CD14-positive monocyte (primary cell): ENCODE measurements around the gene SCAF4. TPM values are rescaled to one million over a fixed set of nuclear protein-coding genes. Genes with fewer than 3 reads are reported as not detected.
A peak's percentile ranks its signal among the peaks of the same experiment; 100 is the strongest.

Source experiments
- DNase-seq, 3 donors: peaks; one replicate each; pipeline ENCODE4 v3.0.0-alpha.2; 2011 to 2022
- H2AFZ ChIP-seq: 2 replicates; pipeline ENCODE4 v1.6.0; 2012; ENCODE audit warnings: mild to moderate bottlenecking, low read depth, low read length, inconsistent platforms; ENCODE audit not compliant: insufficient read depth, poor library complexity, severe bottlenecking
- H3K27ac ChIP-seq, 2 donors: 1 replicate in 1 of 2; 2 replicates in 1 of 2; pipeline ENCODE4 v1.5.1; 2012 to 2013; ENCODE audit warnings: low read length in 2 of 2, control low read depth in 1 of 2, inconsistent platforms in 1 of 2, low read depth in 1 of 2, mild to moderate bottlenecking in 1 of 2
- H3K27me3 ChIP-seq, 2 donors: one replicate each; pipeline versions ENCODE4 v1.6.0 to v1.6.1; 2011 to 2013; ENCODE audit warnings: low read length in 2 of 2; ENCODE audit not compliant: control insufficient read depth in 2 of 2, insufficient read depth in 2 of 2
- H3K36me3 ChIP-seq, 2 donors: replicated peaks in 1 of 2; 1 replicate in 1 of 2; 2 replicates in 1 of 2; pipeline versions ENCODE4 v1.5.1 to v1.6.1; 2012 to 2013; ENCODE audit warnings: low read length in 2 of 2, control low read depth in 1 of 2, inconsistent platforms in 1 of 2, mild to moderate bottlenecking in 1 of 2; ENCODE audit not compliant: insufficient read depth in 2 of 2, control insufficient read depth in 1 of 2
- H3K4me1 ChIP-seq, 2 donors: 1 replicate in 1 of 2; 2 replicates in 1 of 2; pipeline versions ENCODE4 v1.5.1 to v1.6.1; 2012 to 2013; ENCODE audit warnings: low read length in 2 of 2, control low read depth in 1 of 2, inconsistent platforms in 1 of 2, mild to moderate bottlenecking in 1 of 2, moderate library complexity in 1 of 2; ENCODE audit not compliant: insufficient read depth in 2 of 2, control insufficient read depth in 1 of 2
- H3K4me2 ChIP-seq: replicated peaks from 2 replicates; pipeline ENCODE3; 2012; ENCODE audit warnings: low read length, moderate library complexity, mild to moderate bottlenecking; ENCODE audit not compliant: poor library complexity, severe bottlenecking; ENCODE audit errors: extremely low read depth
- H3K4me3 ChIP-seq, 3 experiments: fragments of 200-600 bp in 1 of 3; sonication (generic) in 1 of 3; replicated peaks in 1 of 3; 1 replicate in 2 of 3; 2 replicates in 1 of 3; pipeline ENCODE4 v1.5.1; 2011 to 2013; ENCODE audit warnings: low read length in 3 of 3, mild to moderate bottlenecking in 3 of 3, control low read depth in 2 of 3, low read depth in 2 of 3, inconsistent platforms in 1 of 3, moderate library complexity in 1 of 3
- H3K79me2 ChIP-seq: 2 replicates; pipeline ENCODE4 v1.6.0; 2012; ENCODE audit warnings: mild to moderate bottlenecking, control low read depth, inconsistent platforms, low read length, moderate library complexity; ENCODE audit not compliant: insufficient read depth
- H3K9ac ChIP-seq: 2 replicates; pipeline ENCODE4 v1.6.0; 2017; ENCODE audit warnings: low read length, mild to moderate bottlenecking; ENCODE audit not compliant: insufficient read depth, poor library complexity, severe bottlenecking
- H3K9me3 ChIP-seq, 2 donors: replicated peaks in 1 of 2; 1 replicate in 1 of 2; 2 replicates in 1 of 2; pipeline versions ENCODE4 v1.5.1 to v1.6.1; 2012 to 2013; ENCODE audit warnings: low read length in 2 of 2, control low read depth in 1 of 2; ENCODE audit not compliant: control insufficient read depth in 1 of 2, insufficient read depth in 1 of 2
- H4K20me1 ChIP-seq: 2 replicates; pipeline ENCODE4 v1.6.0; 2012; ENCODE audit warnings: mild to moderate bottlenecking, low read length, control low read depth, moderate library complexity; ENCODE audit not compliant: insufficient read depth
- H3K27ac Mint-ChIP-seq, 7 donors: one replicate each; pipeline ENCODE4 v1.8.0; 2020; ENCODE audit warnings: mild to moderate bottlenecking in 7 of 7, mixed read lengths in 7 of 7, moderate library complexity in 6 of 7, inconsistent platforms in 2 of 7
- H3K27me3 Mint-ChIP-seq, 3 donors: one replicate each; pipeline ENCODE4 v1.8.0; 2021 to 2022; ENCODE audit warnings: low read depth in 3 of 3, mild to moderate bottlenecking in 3 of 3, mixed read lengths in 3 of 3, moderate library complexity in 3 of 3, inconsistent platforms in 1 of 3
- H3K36me3 Mint-ChIP-seq, 2 donors: one replicate each; pipeline ENCODE4 v1.8.0; 2020; ENCODE audit warnings: mixed read lengths in 2 of 2, inconsistent platforms in 1 of 2, mild to moderate bottlenecking in 1 of 2
- H3K4me1 Mint-ChIP-seq: one replicate; pipeline ENCODE4 v1.8.0; 2020; ENCODE audit warnings: mild to moderate bottlenecking, mixed read lengths
- H3K4me3 Mint-ChIP-seq, 2 donors: one replicate each; pipeline ENCODE4 v1.8.0; 2020; ENCODE audit warnings: mild to moderate bottlenecking in 2 of 2, mixed read lengths in 2 of 2, moderate library complexity in 1 of 2
- H3K9me3 Mint-ChIP-seq, 7 donors: one replicate each; pipeline ENCODE4 v1.8.0; 2020 to 2022; ENCODE audit warnings: mixed read lengths in 7 of 7, mild to moderate bottlenecking in 6 of 7, moderate library complexity in 6 of 7, inconsistent platforms in 2 of 7
- WGBS: methylation state at CpG from one replicate; pipeline ENCODE4 v1.1.5; 2013; ENCODE audit warnings: missing lambda C conversion rate; ENCODE audit not compliant: insufficient coverage; 5-methylcytosine and 5-hydroxymethylcytosine counted together
- intact Hi-C, 2 donors: fragments of 100-400 bp; cut with micrococcal nuclease; formaldehyde crosslinking; loops; one replicate each; pipeline versions ENCODE4 v1.15.0 to v1.15.1; 2023
- polyA plus RNA-seq, 3 donors: library from polyadenylated mRNA; depleted of rRNA in 1 of 3; unstranded in 2 of 3; stranded (reverse) in 1 of 3; fragments of 300-500 nt in 2 of 3; fragments of >200 nt in 1 of 3; fragmentation: Illumina TruSeq in 2 of 3; gene quantifications; 1 replicate in 2 of 3; 2 replicates in 1 of 3; pipeline ENCODE4 v1.2.3, GENCODE V29; 2012 to 2021
- TF ChIP-seq, protein P1 (sequence below): fragments of 200-600 bp; IDR thresholded peaks from one replicate; pipeline ENCODE4 v1.8.0; 2022; ENCODE audit warnings: antibody characterized with exemption, mild to moderate bottlenecking

The SCAF4 gene
- polyA plus RNA-seq, 3 donors: 4.6 to 28.7 (median 11.3) TPM

DNA sequence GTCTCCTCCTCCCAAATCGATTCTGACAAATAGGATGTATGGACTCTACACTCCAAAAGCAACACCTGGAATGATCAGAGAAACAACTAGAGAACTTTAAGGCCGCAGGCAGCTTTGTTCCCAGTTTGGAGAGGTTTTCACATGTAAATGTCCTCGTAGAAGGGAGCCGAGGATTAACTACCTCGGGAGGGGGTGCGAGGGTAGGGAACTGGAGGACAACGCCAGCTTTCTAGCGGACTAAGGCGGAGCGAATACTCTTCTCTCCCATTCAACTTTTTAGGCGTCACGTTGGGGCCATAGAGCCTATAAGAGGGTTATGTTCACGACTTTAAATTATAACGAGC is 1.2 kb downstream of the SCAF4 start:
- Histone ChIP-seq H2AFZ (peak overlapping the region; percentile 82), H3K36me3 (no peaks in the 10 kb centered on the region), H3K27me3 (no peaks in the 10 kb centered on the region), H3K27ac (peak overlapping the region; percentile 80 to 89), H4K20me1 (peaks cover 58% of the 10 kb centered on the region), H3K9ac (peak overlapping the region; percentile 94), H3K79me2 (peaks cover 65% of the 10 kb centered on the region), H3K4me3 (peak overlapping the region; percentile 62 to 93 (median 91)), H3K4me1 (peaks cover 39 to 41% of the 10 kb centered on the region in 2 donors), H3K9me3 (no peaks in the 10 kb centered on the region), H3K4me2 (peak overlapping the region; percentile 96)
- DNase-seq: peak in 1 of 3 donors; percentile 16
- Mint-ChIP-seq H3K4me1 (peaks cover 12% of the 10 kb centered on the region), H3K27me3 (peaks cover 0 to 3% (median 0%) of the 10 kb centered on the region in 3 donors), H3K27ac (peak overlapping the region; percentile 80 to 92 (median 87)), H3K9me3 (no peaks in the 10 kb centered on the region), H3K36me3 (peaks cover 0 to 3% of the 10 kb centered on the region in 2 donors), H3K4me3 (peak overlapping the region in 1 of 2 donors; percentile 90)
- 0% methylated on average over 1 of the region's 14 CpGs for WGBS
- TF ChIP-seq, protein P1, sequence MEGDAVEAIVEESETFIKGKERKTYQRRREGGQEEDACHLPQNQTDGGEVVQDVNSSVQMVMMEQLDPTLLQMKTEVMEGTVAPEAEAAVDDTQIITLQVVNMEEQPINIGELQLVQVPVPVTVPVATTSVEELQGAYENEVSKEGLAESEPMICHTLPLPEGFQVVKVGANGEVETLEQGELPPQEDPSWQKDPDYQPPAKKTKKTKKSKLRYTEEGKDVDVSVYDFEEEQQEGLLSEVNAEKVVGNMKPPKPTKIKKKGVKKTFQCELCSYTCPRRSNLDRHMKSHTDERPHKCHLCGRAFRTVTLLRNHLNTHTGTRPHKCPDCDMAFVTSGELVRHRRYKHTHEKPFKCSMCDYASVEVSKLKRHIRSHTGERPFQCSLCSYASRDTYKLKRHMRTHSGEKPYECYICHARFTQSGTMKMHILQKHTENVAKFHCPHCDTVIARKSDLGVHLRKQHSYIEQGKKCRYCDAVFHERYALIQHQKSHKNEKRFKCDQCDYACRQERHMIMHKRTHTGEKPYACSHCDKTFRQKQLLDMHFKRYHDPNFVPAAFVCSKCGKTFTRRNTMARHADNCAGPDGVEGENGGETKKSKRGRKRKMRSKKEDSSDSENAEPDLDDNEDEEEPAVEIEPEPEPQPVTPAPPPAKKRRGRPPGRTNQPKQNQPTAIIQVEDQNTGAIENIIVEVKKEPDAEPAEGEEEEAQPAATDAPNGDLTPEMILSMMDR: no peak
- intact Hi-C loops: loop anchor here (5.0 to 10.0 kb wide), 2 partner anchors 73 to 664 kb away; partner anchors contain the start of genes SOD1 (in 2 of the 2) and URB1 (in 1 of the 2)

DNA sequence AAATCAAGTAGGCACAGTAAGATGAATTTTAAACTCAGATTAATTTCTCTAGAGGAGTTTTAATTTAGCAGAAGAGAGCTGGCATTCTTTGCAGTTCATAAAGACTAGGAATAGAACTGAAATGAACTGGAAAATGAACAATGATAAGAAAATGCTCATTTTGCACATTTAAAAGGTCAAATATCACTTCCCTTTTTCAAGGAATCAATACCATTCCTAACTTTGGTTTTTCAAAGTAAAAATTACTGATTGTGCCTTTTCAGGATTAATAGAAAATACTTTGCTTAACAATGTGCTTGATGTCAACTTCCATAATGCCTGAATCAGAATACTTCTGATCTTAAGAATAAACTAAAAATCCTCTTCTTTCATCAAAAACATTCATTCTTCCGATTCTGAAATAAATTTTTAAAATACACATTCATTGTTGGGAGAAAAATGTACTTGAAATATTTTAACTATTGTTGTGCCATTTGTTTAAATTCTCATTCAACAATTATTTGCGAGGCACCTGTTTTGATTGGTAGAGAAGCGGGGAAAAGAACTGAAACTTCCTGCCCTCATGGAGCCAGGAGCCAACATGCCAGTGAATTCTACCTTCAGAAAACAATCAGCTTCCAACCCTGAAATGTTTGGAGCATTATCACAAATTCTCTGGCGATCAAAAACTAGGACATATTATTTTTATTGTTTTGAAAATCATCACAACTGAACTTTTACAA is 2.1 kb downstream of the SCAF4 start:
- Histone ChIP-seq H3K9ac (peak overlapping the region; percentile 94), H2AFZ (no peak overlapping the region), H3K9me3 (no peaks in the 10 kb centered on the region), H3K4me2 (peak overlapping the region; percentile 96), H4K20me1 (peaks cover 67% of the 10 kb centered on the region), H3K4me3 (peak overlapping the region in 2 of 3 experiments; percentile 91 to 93), H3K4me1 (peaks cover 39 to 41% of the 10 kb centered on the region in 2 donors), H3K36me3 (no peaks in the 10 kb centered on the region), H3K79me2 (peaks cover 74% of the 10 kb centered on the region), H3K27me3 (no peaks in the 10 kb centered on the region), H3K27ac (peak overlapping the region in 1 of 2 donors; percentile 89)
- peaks cover 0 to 3% (median 0%) of the 10 kb centered on the region in 3 donors for H3K27me3 Mint-ChIP-seq
- peak overlapping the region in 1 of 2 donors; percentile 90 for H3K4me3 Mint-ChIP-seq
- intact Hi-C loops: loop anchor here (5.0 to 10.0 kb wide), 2 partner anchors 72 to 665 kb away; partner anchors contain the start of genes SOD1 (in 2 of the 2) and URB1 (in 1 of the 2)
- H3K4me1 Mint-ChIP-seq: peaks cover 14% of the 10 kb centered on the region
- TF ChIP-seq, protein P1: no peak
- peaks cover 0 to 3% of the 10 kb centered on the region in 2 donors for H3K36me3 Mint-ChIP-seq
- no peaks in the 10 kb centered on the region for H3K9me3 Mint-ChIP-seq
- H3K27ac Mint-ChIP-seq: peak overlapping the region in 3 of 7 donors; percentile 4 to 35 (median 5)
- WGBS: no CpG with 5 or more reads among the region's 4 CpGs
- DNase-seq: no peak
